H9 (cell line): ENCODE data around the gene ARHGAP15. TPM values are rescaled to one million over a fixed set of nuclear protein-coding genes. Genes with fewer than 3 reads are reported as not detected.

Experiments
- DNase-seq: peaks from one replicate; pipeline ENCODE4 v3.0.0-alpha.2; 2017
- H2AFZ ChIP-seq: one replicate; pipeline ENCODE4 v1.6.1; 2013; ENCODE audit warnings: mild to moderate bottlenecking, low read length, control low read depth, moderate library complexity
- H2AK5ac ChIP-seq: 2 replicates; pipeline ENCODE4 v1.6.1; 2013; ENCODE audit warnings: low read length, control low read depth, mixed read lengths; ENCODE audit not compliant: insufficient read length
- H2BK120ac ChIP-seq: one replicate; pipeline ENCODE4 v1.6.1; 2013; ENCODE audit warnings: low read depth, mild to moderate bottlenecking, low read length, control low read depth, inconsistent platforms; ENCODE audit not compliant: poor library complexity, severe bottlenecking
- H2BK12ac ChIP-seq: 2 replicates; pipeline ENCODE4 v1.6.1; 2013; ENCODE audit warnings: low read length, control low read depth, mixed read lengths, low read depth; ENCODE audit not compliant: insufficient read length
- H2BK15ac ChIP-seq: 2 replicates; pipeline ENCODE4 v1.6.1; 2013; ENCODE audit warnings: low read depth, low read length, control low read depth
- H2BK20ac ChIP-seq: one replicate; pipeline ENCODE4 v1.6.1; 2013; ENCODE audit warnings: low read depth, mild to moderate bottlenecking, low read length, control low read depth, inconsistent platforms; ENCODE audit not compliant: poor library complexity, severe bottlenecking
- H2BK5ac ChIP-seq: 2 replicates; pipeline ENCODE4 v1.6.1; 2013; ENCODE audit warnings: low read length, control low read depth, mixed read lengths; ENCODE audit not compliant: insufficient read length
- H3K14ac ChIP-seq: 2 replicates; pipeline ENCODE4 v1.6.1; 2013; ENCODE audit warnings: low read length, control low read depth; ENCODE audit not compliant: insufficient read depth
- H3K18ac ChIP-seq: 2 replicates; pipeline ENCODE4 v1.6.1; 2013; ENCODE audit warnings: low read depth, mild to moderate bottlenecking, mixed read lengths, low read length, control low read depth; ENCODE audit not compliant: insufficient read length
- H3K23ac ChIP-seq: 2 replicates; pipeline ENCODE4 v1.6.1; 2013; ENCODE audit warnings: low read length, control low read depth, mixed read lengths, low read depth; ENCODE audit not compliant: insufficient read length
- H3K23me2 ChIP-seq: 2 replicates; pipeline ENCODE4 v1.6.1; 2013; ENCODE audit warnings: low read depth, mild to moderate bottlenecking, mixed read lengths, low read length, control low read depth; ENCODE audit not compliant: insufficient read length, poor library complexity, severe bottlenecking
- H3K27ac ChIP-seq: 2 replicates; pipeline ENCODE4 v1.5.1; 2013; ENCODE audit warnings: low read length, control low read depth, mixed read lengths, low read depth; ENCODE audit not compliant: insufficient read length
- H3K27me3 ChIP-seq: 2 replicates; pipeline ENCODE4 v1.6.1; 2013; ENCODE audit warnings: low read length, control low read depth, inconsistent platforms; ENCODE audit not compliant: insufficient read depth
- H3K4ac ChIP-seq: 2 replicates; pipeline ENCODE4 v1.6.1; 2013; ENCODE audit warnings: low read depth, mild to moderate bottlenecking, control low read depth, inconsistent platforms, low read length, moderate library complexity
- H3K4me1 ChIP-seq: 2 replicates; pipeline ENCODE4 v1.6.1; 2013; ENCODE audit warnings: low read length, control low read depth, inconsistent platforms; ENCODE audit not compliant: insufficient read depth
- H3K4me2 ChIP-seq: 2 replicates; pipeline ENCODE4 v1.6.1; 2013; ENCODE audit warnings: low read length, control low read depth, mixed read lengths; ENCODE audit not compliant: insufficient read length, insufficient read depth
- H3K56ac ChIP-seq: 2 replicates; pipeline ENCODE4 v1.6.1; 2013; ENCODE audit warnings: low read depth, mild to moderate bottlenecking, mixed read lengths, low read length, control low read depth; ENCODE audit not compliant: insufficient read length
- H3K79me1 ChIP-seq: 2 replicates; pipeline ENCODE4 v1.6.1; 2013; ENCODE audit warnings: low read depth, mild to moderate bottlenecking, moderate library complexity, low read length, control low read depth, inconsistent platforms; ENCODE audit not compliant: insufficient read depth, poor library complexity, severe bottlenecking
- H3K79me2 ChIP-seq: 2 replicates; pipeline ENCODE4 v1.6.1; 2013; ENCODE audit warnings: low read length, control low read depth, inconsistent platforms; ENCODE audit not compliant: insufficient read depth
- H3K9ac ChIP-seq: 2 replicates; pipeline ENCODE4 v1.6.1; 2013; ENCODE audit warnings: low read length, control low read depth, mixed read lengths; ENCODE audit not compliant: insufficient read length; ENCODE audit errors: extremely low read depth
- H3K9me3 ChIP-seq: one replicate; pipeline ENCODE4 v1.6.1; 2013; ENCODE audit warnings: low read depth, low read length, inconsistent platforms; ENCODE audit not compliant: control insufficient read depth
- H3T11ph ChIP-seq: one replicate; pipeline ENCODE4 v1.6.1; 2013; ENCODE audit warnings: mild to moderate bottlenecking, low read length, control low read depth, inconsistent platforms
- H4K20me1 ChIP-seq: one replicate; pipeline ENCODE4 v1.6.1; 2013; ENCODE audit not compliant: control insufficient read depth, insufficient read length, insufficient read depth
- H4K5ac ChIP-seq: 2 replicates; pipeline ENCODE4 v1.6.1; 2013; ENCODE audit warnings: low read depth, mild to moderate bottlenecking, mixed read lengths, low read length, control low read depth; ENCODE audit not compliant: insufficient read length
- H4K8ac ChIP-seq: replicated peaks from 2 replicates; pipeline ENCODE4 v1.6.1; 2013; ENCODE audit warnings: low read length, control low read depth, mixed read lengths, low read depth; ENCODE audit not compliant: insufficient read length
- H4K91ac ChIP-seq: 2 replicates; pipeline ENCODE4 v1.6.1; 2013; ENCODE audit warnings: low read depth, mild to moderate bottlenecking, moderate library complexity, mixed read lengths, low read length, control low read depth; ENCODE audit not compliant: insufficient read length
- H3K27ac Mint-ChIP-seq, 3 experiments: 2 replicates in 2 of 3; 3 replicates in 1 of 3; pipeline ENCODE4 v1.8.0; 2020 to 2021; ENCODE audit warnings: mixed read lengths in 3 of 3, mild to moderate bottlenecking in 1 of 3, moderate library complexity in 1 of 3
- H3K27me3 Mint-ChIP-seq: 2 replicates; pipeline ENCODE4 v1.8.0; 2021; ENCODE audit warnings: low read depth, mild to moderate bottlenecking, moderate library complexity, mixed read lengths
- H3K36me3 Mint-ChIP-seq, 3 experiments: 2 replicates in 2 of 3; 3 replicates in 1 of 3; pipeline ENCODE4 v1.8.0; 2020 to 2021; ENCODE audit warnings: low read depth in 3 of 3, mixed read lengths in 3 of 3; ENCODE audit not compliant: insufficient read depth in 1 of 3
- H3K4me1 Mint-ChIP-seq, 2 experiments: 2 replicates each; pipeline ENCODE4 v1.8.0; 2020; ENCODE audit warnings: mixed read lengths in 2 of 2
- H3K4me3 Mint-ChIP-seq, 2 experiments: 2 replicates in 1 of 2; 3 replicates in 1 of 2; pipeline ENCODE4 v1.8.0; 2020 to 2021; ENCODE audit warnings: mild to moderate bottlenecking in 2 of 2, mixed read lengths in 2 of 2, moderate library complexity in 1 of 2
- H3K9me3 Mint-ChIP-seq, 2 experiments: 2 replicates in 1 of 2; 3 replicates in 1 of 2; pipeline ENCODE4 v1.8.0; 2020; ENCODE audit warnings: mild to moderate bottlenecking in 2 of 2, mixed read lengths in 2 of 2, moderate library complexity in 1 of 2
- CTCF ChIP-seq: fragments of 200-600 bp; sonication (generic); conservative IDR thresholded peaks from 3 replicates; pipeline ENCODE4 v1.8.0; 2021; ENCODE audit warnings: antibody characterized with exemption, mild to moderate bottlenecking
- WGBS: extraction: QIAGEN DNeasy Blood & Tissue Kit; methylation state at CpG from one replicate; pipeline ENCODE4 v1.1.7; 2013; ENCODE audit warnings: missing lambda C conversion rate, low lambda C conversion rate, mixed read lengths; ENCODE audit not compliant: insufficient read length; ENCODE audit errors: extremely low coverage; 5-methylcytosine and 5-hydroxymethylcytosine counted together
- total RNA-seq: library from RNA; stranded (reverse); gene quantifications from 2 replicates; pipeline ENCODE4 v1.2.1, GENCODE V29; 2021

ARHGAP15 gene
- total RNA-seq, 1 experiment from 2014 or later, result not detected

- Histone ChIP-seq H3T11ph (no peak overlapping the region), H3K27me3 (no peaks in the 10 kb centered on the region), H2AFZ (no peak overlapping the region), H2BK120ac (no peak overlapping the region), H2BK20ac (no peak overlapping the region), H3K14ac (no peak overlapping the region), H3K18ac (no peak overlapping the region), H2BK12ac (no peak overlapping the region), H3K27ac (no peak overlapping the region), H2BK5ac (no peak overlapping the region), H2AK5ac (no peak overlapping the region), H3K4me1 (peaks cover 6% of the 10 kb centered on the region; the same call in 1 of the 2 replicates), H3K23me2 (no peaks in the 10 kb centered on the region), H4K8ac (no peak overlapping the region), H3K4ac (no peak overlapping the region), H4K5ac (no peak overlapping the region), H3K4me2 (no peak overlapping the region), H4K91ac (no peak overlapping the region), H3K9ac (no peak overlapping the region), H4K20me1 (no peaks in the 10 kb centered on the region), H3K9me3 (no peaks in the 10 kb centered on the region), H3K79me1 (no peaks in the 10 kb centered on the region), H3K79me2 (no peaks in the 10 kb centered on the region), H2BK15ac (no peak overlapping the region), H3K56ac (no peak overlapping the region), H3K23ac (no peak overlapping the region)
- no CpG with 5 or more reads among the region's 2 CpGs for WGBS
- DNase-seq, result no peak
- Mint-ChIP-seq H3K27ac (no peak overlapping the region), H3K4me3 (no peak overlapping the region), H3K27me3 (no peaks in the 10 kb centered on the region), H3K9me3 (no peaks in the 10 kb centered on the region), H3K36me3 (no peaks in the 10 kb centered on the region), H3K4me1 (peaks cover 58% of the 10 kb centered on the region in 2 experiments)
- TF ChIP-seq CTCF, result no peak
Observed at GRCh38 chr2:143688815-143689214, 559.6 kb downstream of the ARHGAP15 start.
